A549 (cell line): ENCODE data around the gene NYNRIN. TPM values are rescaled to one million over a fixed set of nuclear protein-coding genes. Genes with fewer than 3 reads are reported as not detected.

Experiments used
- ATAC-seq, 2 experiments: fragments of 200-7000 bp in 1 of 2; fragments of >200 bp in 1 of 2; cut with Nextera tagmentation in 1 of 2; cut with Tn5 transposase in 1 of 2; 3 replicates each; pipeline versions ENCODE4 v1.8.0 to v1.9.1; 2018 to 2020; ENCODE audit warnings: mild to moderate bottlenecking in 1 of 2, moderate library complexity in 1 of 2
- CTCF ChIA-PET: fragments of 300-600 bp; sonication (Branson Sonifier 250); formaldehyde crosslinking; extraction: SDS; loops from one replicate; lab custom pipeline; 2021; ENCODE audit warnings: antibody characterized with exemption, inconsistent platforms; lab: Yijun Ruan, JAX
- POLR2A ChIA-PET: fragments of 350-600 bp; formaldehyde crosslinking; extraction: SDS; loops from one replicate; lab custom pipeline; 2021; ENCODE audit warnings: antibody characterized with exemption, inconsistent platforms; lab: Yijun Ruan, JAX
- DNase-seq, 2 experiments: peaks; one replicate each; pipeline versions ENCODE4 v3.0.0 to v3.0.0-alpha.2; 2011 to 2016; ENCODE audit warnings: low read depth in 1 of 2, low spot score in 1 of 2
- FAIRE-seq: peaks from 2 replicates; lab custom pipeline; 2011; peaks lifted over from hg19 to GRCh38; lab: Jason Lieb, UNC
- H3K27ac ChIP-seq, 2 experiments: fragments of >200 bp; sonication (Bioruptor Twin); formaldehyde crosslinking; 3 replicates each; pipeline ENCODE4 v1.5.1; 2016 to 2017
- H3K4me1 ChIP-seq: fragments of >200 bp; sonication (Bioruptor Twin); formaldehyde crosslinking; 3 replicates; pipeline ENCODE4 v1.6.1; 2016
- H3K4me2 ChIP-seq: fragments of >200 bp; sonication (Bioruptor Twin); formaldehyde crosslinking; 3 replicates; pipeline ENCODE4 v1.6.1; 2016
- H3K4me3 ChIP-seq: fragments of >200 bp; sonication (Bioruptor Twin); formaldehyde crosslinking; 3 replicates; pipeline ENCODE4 v1.5.1; 2016
- H3K9me3 ChIP-seq: fragments of >200 bp; sonication (Bioruptor Twin); formaldehyde crosslinking; 3 replicates; pipeline ENCODE4 v1.6.1; 2016
- ESRRA ChIP-seq: fragments of 150-350 bp; IDR thresholded peaks from 2 replicates; pipeline ENCODE4 v1.6.1; 2014; ENCODE audit warnings: mild to moderate bottlenecking, low read length, borderline replicate concordance
- FOSB ChIP-seq: fragments of 250-450 bp; sonication (Bioruptor Pico); IDR thresholded peaks from 2 replicates; pipeline ENCODE4 v1.5.0; 2020; ENCODE audit warnings: mild to moderate bottlenecking, moderate library complexity
- FOSL2 ChIP-seq, 2 experiments: fragments of 450-650 bp in 1 of 2; fragments of >200 bp in 1 of 2; sonication (Bioruptor Twin) in 1 of 2; formaldehyde crosslinking; IDR thresholded peaks; 2 replicates each; pipeline versions ENCODE4 v1.5.0 to v1.6.1; 2016 to 2020; ENCODE audit warnings: mild to moderate bottlenecking in 1 of 2, moderate library complexity in 1 of 2
- HOXB5 ChIP-seq: fragments of 250-450 bp; sonication (Bioruptor Pico); IDR thresholded peaks from 2 replicates; pipeline ENCODE4 v1.5.0; 2020; ENCODE audit warnings: mild to moderate bottlenecking, moderate library complexity
- KDM1A ChIP-seq: fragments of 200-600 bp; sonication (generic); IDR thresholded peaks from 2 replicates; pipeline ENCODE4 v1.6.1; 2016; ENCODE audit warnings: low read depth, mild to moderate bottlenecking
- MAZ ChIP-seq: fragments of 150-350 bp; IDR thresholded peaks from 2 replicates; pipeline ENCODE4 v1.6.1; 2014; ENCODE audit warnings: antibody characterized with exemption, low read depth, low read length, borderline replicate concordance
- MYC ChIP-seq: IDR thresholded peaks from 2 replicates; pipeline ENCODE4 v1.6.1; 2012; ENCODE audit warnings: mild to moderate bottlenecking, inconsistent platforms, low read length, improper control_type of control experiment, borderline replicate concordance
- NFE2L2 ChIP-seq: fragments of 150-350 bp; conservative IDR thresholded peaks from 2 replicates; pipeline ENCODE4 v1.6.1; 2014; ENCODE audit warnings: low read length
- NPAS2 ChIP-seq: fragments of 250-450 bp; sonication (Bioruptor Pico); IDR thresholded peaks from 2 replicates; pipeline ENCODE4 v1.8.0; 2022; ENCODE audit warnings: mild to moderate bottlenecking, moderate library complexity, borderline replicate concordance
- RARB ChIP-seq: fragments of 250-450 bp; sonication (Bioruptor Pico); IDR thresholded peaks from 2 replicates; pipeline ENCODE4 v1.8.0; 2021; ENCODE audit warnings: mild to moderate bottlenecking, moderate library complexity
- RFX5 ChIP-seq: fragments of 450-650 bp; IDR thresholded peaks from 2 replicates; pipeline ENCODE4 v1.7.1; 2014; ENCODE audit warnings: antibody characterized with exemption, mild to moderate bottlenecking, moderate library complexity
- RNF2 ChIP-seq: fragments of 200-600 bp; sonication (generic); IDR thresholded peaks from 2 replicates; pipeline ENCODE4 v1.6.1; 2016; ENCODE audit warnings: low read depth, mild to moderate bottlenecking, antibody characterized with exemption, moderate library complexity, borderline replicate concordance
- ZC3H11A ChIP-seq: fragments of 450-650 bp; IDR thresholded peaks from 2 replicates; pipeline ENCODE4 v1.6.1; 2014; ENCODE audit warnings: antibody characterized with exemption, mild to moderate bottlenecking
- ZNF302 ChIP-seq: fragments of 250-450 bp; sonication (Bioruptor Pico); IDR thresholded peaks from 2 replicates; pipeline ENCODE4 v1.9.0; 2021; ENCODE audit warnings: inconsistent platforms, mild to moderate bottlenecking, moderate library complexity
- ZSCAN20 ChIP-seq: fragments of 250-450 bp; sonication (Bioruptor Pico); IDR thresholded peaks from 2 replicates; pipeline ENCODE4 v1.8.0; 2022; ENCODE audit warnings: mild to moderate bottlenecking, moderate library complexity
- WGBS: methylation state at CpG from one replicate; pipeline ENCODE4 v1.1.6; 2017; ENCODE audit errors: missing lambda C conversion rate; 5-methylcytosine and 5-hydroxymethylcytosine counted together
- polyA plus RNA-seq, 4 experiments: library from polyadenylated mRNA; depleted of rRNA in 3 of 4; stranded (reverse); fragments of >200 nt; fragmentation: RNase III in 1 of 4; extraction: RNeasy Plus Mini Kit Qiagen cat#74134 plus additional on column Dnase treatment in 1 of 4; gene quantifications; 2 replicates in 3 of 4; 3 replicates in 1 of 4; pipeline ENCODE4 v1.2.3, GENCODE V29; 2011 to 2017
- TF ChIP-seq, protein P1 (sequence below): fragments of >200 bp; sonication (Bioruptor Twin); formaldehyde crosslinking; IDR thresholded peaks from 2 replicates; pipeline ENCODE4 v1.6.1; 2016
- TF ChIP-seq, protein P2 (sequence below): IDR thresholded peaks from 2 replicates; pipeline ENCODE4 v1.6.1; 2012
- TF ChIP-seq, protein P3 (sequence below): fragments of 250-450 bp; sonication (Bioruptor Pico); IDR thresholded peaks from 2 replicates; pipeline ENCODE4 v1.5.0; 2020; ENCODE audit warnings: low read depth, mild to moderate bottlenecking, moderate library complexity
- TF ChIP-seq, protein P4 (sequence below): fragments of 200-600 bp; sonication (generic); IDR thresholded peaks from 2 replicates; pipeline ENCODE4 v1.6.1; 2016; ENCODE audit warnings: antibody characterized with exemption, mild to moderate bottlenecking, moderate library complexity
- TF ChIP-seq, protein P5 (sequence below): IDR thresholded peaks from 2 replicates; pipeline ENCODE4 v1.6.1; 2012; ENCODE audit warnings: low read depth, borderline replicate concordance

The NYNRIN gene
- polyA plus RNA-seq, 2 of the 4 experiments (the other 2 are of a cell fraction) = 0.19 to 0.44 TPM

DNA sequence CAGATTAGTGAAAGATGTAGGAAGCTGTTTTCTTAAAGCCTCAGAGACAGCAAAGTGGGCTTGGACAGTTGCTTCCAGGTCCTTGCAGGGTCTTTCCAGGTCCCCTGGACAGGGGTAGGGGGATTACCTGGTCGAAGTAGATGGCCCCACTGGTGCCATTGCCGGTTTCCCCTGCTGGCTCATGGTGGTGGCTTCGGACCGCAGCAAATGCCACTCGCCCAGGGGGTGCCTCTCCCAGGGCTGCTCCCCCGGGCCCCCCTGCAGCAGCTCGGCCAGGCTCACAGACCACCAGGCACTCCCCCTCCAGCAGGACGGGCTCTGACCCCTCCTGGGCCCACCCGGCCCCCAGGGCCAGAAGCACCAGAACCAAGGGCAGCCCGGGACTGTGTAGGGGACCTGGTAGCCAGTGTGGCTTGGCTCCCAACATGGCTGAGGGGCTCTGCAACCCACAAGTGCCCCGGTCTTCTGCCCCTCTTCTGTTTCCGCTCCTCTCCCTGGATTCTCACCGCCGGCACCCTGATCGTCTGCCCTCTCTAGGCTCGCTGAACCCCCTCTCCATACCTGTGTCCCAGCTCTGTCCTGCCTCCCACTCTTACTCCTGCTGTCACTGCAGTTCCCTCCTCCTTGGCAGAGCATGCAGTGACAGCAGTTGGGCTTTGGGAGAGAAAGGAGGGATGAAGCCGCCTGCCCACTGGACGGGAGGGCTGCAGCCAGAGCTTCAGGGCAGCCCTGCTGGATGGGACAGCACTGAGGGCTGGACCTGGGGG is 30.0 kb downstream of the NYNRIN start:
- Histone ChIP-seq H3K9me3 (no peaks in the 10 kb centered on the region), H3K4me1 (peaks cover 25% of the 10 kb centered on the region), H3K27ac (peak overlapping the region; percentile 97 to 99), H3K4me3 (no peak overlapping the region), H3K4me2 (peak overlapping the region; percentile 88)
- CTCF ChIA-PET = interaction anchor here (17.0 to 18.0 kb wide), 2 partner anchors 16 to 109 kb away, joined by 254 to 1142 read pairs; partner anchors contain the start of genes ADCY4, CIDEB, DHRS1 and LTB4R
- 87% methylated on average over 11 of the region's 18 CpGs for WGBS
- TF ChIP-seq ESRRA (no peak), NFE2L2 (no peak), RNF2 (no peak), MAZ (no peak), MYC (no peak), HOXB5 (CRISPR knock-in tag) (no peak), NPAS2 (CRISPR knock-in tag) (no peak), ZC3H11A (no peak), RFX5 (no peak), FOSB (CRISPR knock-in tag) (no peak), ZNF302 (CRISPR knock-in tag) (no peak), ZSCAN20 (CRISPR knock-in tag) (no peak), KDM1A (no peak), FOSL2 (IDR thresholded peaks at IDR 0.05) (no peak), FOSL2 (CRISPR knock-in tag; IDR thresholded peaks at IDR 0.05) (no peak), RARB (CRISPR knock-in tag) (no peak)
- TF ChIP-seq, protein P1, sequence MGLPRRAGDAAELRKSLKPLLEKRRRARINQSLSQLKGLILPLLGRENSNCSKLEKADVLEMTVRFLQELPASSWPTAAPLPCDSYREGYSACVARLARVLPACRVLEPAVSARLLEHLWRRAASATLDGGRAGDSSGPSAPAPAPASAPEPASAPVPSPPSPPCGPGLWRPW = no peak
- TF ChIP-seq, protein P2, sequence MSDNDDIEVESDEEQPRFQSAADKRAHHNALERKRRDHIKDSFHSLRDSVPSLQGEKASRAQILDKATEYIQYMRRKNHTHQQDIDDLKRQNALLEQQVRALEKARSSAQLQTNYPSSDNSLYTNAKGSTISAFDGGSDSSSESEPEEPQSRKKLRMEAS = no peak
- TF ChIP-seq, protein P3, sequence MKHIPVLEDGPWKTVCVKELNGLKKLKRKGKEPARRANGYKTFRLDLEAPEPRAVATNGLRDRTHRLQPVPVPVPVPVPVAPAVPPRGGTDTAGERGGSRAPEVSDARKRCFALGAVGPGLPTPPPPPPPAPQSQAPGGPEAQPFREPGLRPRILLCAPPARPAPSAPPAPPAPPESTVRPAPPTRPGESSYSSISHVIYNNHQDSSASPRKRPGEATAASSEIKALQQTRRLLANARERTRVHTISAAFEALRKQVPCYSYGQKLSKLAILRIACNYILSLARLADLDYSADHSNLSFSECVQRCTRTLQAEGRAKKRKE (CRISPR knock-in tag) = no peak
- TF ChIP-seq, protein P4, sequence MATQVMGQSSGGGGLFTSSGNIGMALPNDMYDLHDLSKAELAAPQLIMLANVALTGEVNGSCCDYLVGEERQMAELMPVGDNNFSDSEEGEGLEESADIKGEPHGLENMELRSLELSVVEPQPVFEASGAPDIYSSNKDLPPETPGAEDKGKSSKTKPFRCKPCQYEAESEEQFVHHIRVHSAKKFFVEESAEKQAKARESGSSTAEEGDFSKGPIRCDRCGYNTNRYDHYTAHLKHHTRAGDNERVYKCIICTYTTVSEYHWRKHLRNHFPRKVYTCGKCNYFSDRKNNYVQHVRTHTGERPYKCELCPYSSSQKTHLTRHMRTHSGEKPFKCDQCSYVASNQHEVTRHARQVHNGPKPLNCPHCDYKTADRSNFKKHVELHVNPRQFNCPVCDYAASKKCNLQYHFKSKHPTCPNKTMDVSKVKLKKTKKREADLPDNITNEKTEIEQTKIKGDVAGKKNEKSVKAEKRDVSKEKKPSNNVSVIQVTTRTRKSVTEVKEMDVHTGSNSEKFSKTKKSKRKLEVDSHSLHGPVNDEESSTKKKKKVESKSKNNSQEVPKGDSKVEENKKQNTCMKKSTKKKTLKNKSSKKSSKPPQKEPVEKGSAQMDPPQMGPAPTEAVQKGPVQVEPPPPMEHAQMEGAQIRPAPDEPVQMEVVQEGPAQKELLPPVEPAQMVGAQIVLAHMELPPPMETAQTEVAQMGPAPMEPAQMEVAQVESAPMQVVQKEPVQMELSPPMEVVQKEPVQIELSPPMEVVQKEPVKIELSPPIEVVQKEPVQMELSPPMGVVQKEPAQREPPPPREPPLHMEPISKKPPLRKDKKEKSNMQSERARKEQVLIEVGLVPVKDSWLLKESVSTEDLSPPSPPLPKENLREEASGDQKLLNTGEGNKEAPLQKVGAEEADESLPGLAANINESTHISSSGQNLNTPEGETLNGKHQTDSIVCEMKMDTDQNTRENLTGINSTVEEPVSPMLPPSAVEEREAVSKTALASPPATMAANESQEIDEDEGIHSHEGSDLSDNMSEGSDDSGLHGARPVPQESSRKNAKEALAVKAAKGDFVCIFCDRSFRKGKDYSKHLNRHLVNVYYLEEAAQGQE = no peak
- TF ChIP-seq, protein P5, sequence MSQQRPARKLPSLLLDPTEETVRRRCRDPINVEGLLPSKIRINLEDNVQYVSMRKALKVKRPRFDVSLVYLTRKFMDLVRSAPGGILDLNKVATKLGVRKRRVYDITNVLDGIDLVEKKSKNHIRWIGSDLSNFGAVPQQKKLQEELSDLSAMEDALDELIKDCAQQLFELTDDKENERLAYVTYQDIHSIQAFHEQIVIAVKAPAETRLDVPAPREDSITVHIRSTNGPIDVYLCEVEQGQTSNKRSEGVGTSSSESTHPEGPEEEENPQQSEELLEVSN = no peak
- ATAC-seq = no peak
- no peak for FAIRE-seq
- DNase-seq = no peak
- POLR2A ChIA-PET = interaction anchor here (1.6 to 3.6 kb wide), 4 partner anchors 57 to 213 kb away, joined by 3 to 66 read pairs (median 14); partner anchors contain the start of gene MDP1
